Stomach (tissue), 4 donors: ENCODE results near the gene KRTAP22-1.

Experiments used
- CTCF ChIP-seq, 7 experiments: fragments of 450-650 bp in 4 of 7; fragments of 200-600 bp in 3 of 7; sonication (generic) in 3 of 7; IDR thresholded peaks; one replicate each; pipeline ENCODE4 v1.5.1; 2016 to 2019; ENCODE audit warnings: antibody characterized with exemption in 7 of 7, control low read depth in 2 of 7, mild to moderate bottlenecking in 1 of 7
- EP300 ChIP-seq: sonication (generic); formaldehyde crosslinking; IDR thresholded peaks from one replicate; pipeline ENCODE4 v1.6.1; 2017; ENCODE audit warnings: antibody characterized with exemption
- POLR2A ChIP-seq, 4 donors: fragments of 450-650 bp; IDR thresholded peaks; one replicate each; pipeline ENCODE4 v1.6.1; 2016; ENCODE audit warnings: antibody characterized with exemption in 4 of 4, control low read depth in 2 of 4, mild to moderate bottlenecking in 1 of 4, moderate library complexity in 1 of 4

DNA sequence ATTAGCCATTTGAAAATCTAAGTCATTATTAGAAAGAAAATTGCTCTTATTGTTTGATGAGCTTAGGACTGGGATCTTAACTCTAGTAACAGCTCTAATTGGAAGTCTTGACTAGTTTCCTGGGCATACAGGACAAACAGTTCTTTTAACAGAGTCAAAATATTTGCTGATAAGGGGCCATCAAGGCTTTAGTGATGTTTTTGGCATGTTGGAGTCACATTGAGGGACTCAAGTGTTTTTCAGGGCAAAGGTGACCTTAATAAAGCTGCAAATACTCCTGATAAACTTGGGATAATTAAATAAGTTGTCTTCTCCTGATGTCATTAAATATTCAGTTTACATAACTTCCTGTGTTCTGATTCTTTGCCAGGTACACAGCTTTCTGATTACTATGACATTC, 33.3 kb upstream of the KRTAP22-1 start:
- TF ChIP-seq POLR2A (IDR thresholded peaks at IDR 0.05) (no peak), CTCF (IDR thresholded peaks at IDR 0.05) (no peak), EP300 (no peak)
